Thoracic aorta (tissue), 2 donors: ENCODE measurements around the gene LDLRAD4. TPM values are rescaled to one million over a fixed set of nuclear protein-coding genes. Genes with fewer than 3 reads are reported as not detected.
A peak's percentile ranks its signal among the peaks of the same experiment; 100 is the strongest.

Experiments used
- ATAC-seq: fragments of 150-250 bp; one replicate; pipeline ENCODE4 v1.8.0; 2017; ENCODE audit warnings: low read depth; ENCODE audit not compliant: insufficient number of reproducible peaks, low FRiP score
- DNase-seq: peaks from one replicate; pipeline ENCODE4 v3.0.0-alpha.2; 2020; ENCODE audit warnings: low spot score
- H3K27ac ChIP-seq, 2 donors: fragments of 200-600 bp; sonication (generic); 1 replicate in 1 of 2; 2 replicates in 1 of 2; pipeline ENCODE4 v1.5.1; 2016; ENCODE audit warnings: mild to moderate bottlenecking in 2 of 2, moderate library complexity in 2 of 2
- H3K27me3 ChIP-seq: fragments of 200-600 bp; sonication (generic); replicated peaks from 2 replicates; pipeline ENCODE4 v1.6.0; 2016; ENCODE audit warnings: mild to moderate bottlenecking; ENCODE audit not compliant: insufficient read depth
- H3K36me3 ChIP-seq: fragments of 200-600 bp; sonication (generic); one replicate; pipeline ENCODE4 v1.5.1; 2016
- H3K4me1 ChIP-seq, 2 donors: fragments of 200-600 bp; sonication (generic); 1 replicate in 1 of 2; 2 replicates in 1 of 2; pipeline versions ENCODE4 v1.5.1 to v1.6.0; 2016; ENCODE audit warnings: low read depth in 2 of 2, mild to moderate bottlenecking in 1 of 2; ENCODE audit not compliant: control insufficient read depth in 1 of 2
- H3K4me3 ChIP-seq: fragments of 200-600 bp; sonication (generic); 2 replicates; pipeline ENCODE4 v1.5.1; 2016; ENCODE audit warnings: mild to moderate bottlenecking
- H3K9me3 ChIP-seq: fragments of 200-600 bp; sonication (generic); 2 replicates; pipeline ENCODE4 v1.5.1; 2016
- CTCF ChIP-seq: fragments of 200-600 bp; sonication (generic); IDR thresholded peaks from one replicate; pipeline ENCODE4 v1.5.1; 2019; ENCODE audit warnings: antibody characterized with exemption
- total RNA-seq, 2 donors: library from RNA; depleted of rRNA; stranded (reverse); fragments of >200 nt; gene quantifications; one replicate each; pipeline versions ENCODE4 v1.1.0 to v1.2.3, GENCODE V29; 2016

The LDLRAD4 gene
- total RNA-seq, 2 donors from 2014 or later, result 98.4 to 135 TPM

GRCh38 chr18:13500227-13500865, 281.8 kb downstream of the LDLRAD4 start:
- TF ChIP-seq CTCF, result no peak
- peak overlapping the region; percentile 80 to 87 for H3K27ac ChIP-seq
- no peaks in the 10 kb centered on the region for H3K9me3 ChIP-seq
- ATAC-seq, result peak; percentile 61
- peaks cover 11 to 48% of the 10 kb centered on the region in 2 donors for H3K4me1 ChIP-seq
- no peaks in the 10 kb centered on the region for H3K27me3 ChIP-seq
- H3K36me3 ChIP-seq, result no peaks in the 10 kb centered on the region
- H3K4me3 ChIP-seq, result peak overlapping the region; percentile 46
- DNase-seq, result no peak

- peaks cover 11 to 41% of the 10 kb centered on the region in 2 donors for H3K4me1 ChIP-seq
- H3K27ac ChIP-seq, result peak overlapping the region; percentile 80 to 87
- TF ChIP-seq CTCF, result no peak
- no peaks in the 10 kb centered on the region for H3K27me3 ChIP-seq
- H3K9me3 ChIP-seq, result no peaks in the 10 kb centered on the region
- DNase-seq (peak; percentile 36), ATAC-seq (peak; percentile 85)
- H3K4me3 ChIP-seq, result peak overlapping the region; percentile 67
- H3K36me3 ChIP-seq, result no peaks in the 10 kb centered on the region
Measured at GRCh38 chr18:13500869-13501542, 282.4 kb downstream of the LDLRAD4 start.

- Histone ChIP-seq H3K27me3 (no peaks in the 10 kb centered on the region), H3K9me3 (no peaks in the 10 kb centered on the region), H3K4me3 (peak overlapping the region; percentile 67), H3K27ac (peak overlapping the region; percentile 80 to 87), H3K36me3 (no peaks in the 10 kb centered on the region), H3K4me1 (peaks cover 11 to 41% of the 10 kb centered on the region in 2 donors)
- TF ChIP-seq CTCF, result no peak
- no peak for DNase-seq
- no peak for ATAC-seq
Measured at GRCh38 chr18:13501543-13501887, 283.0 kb downstream of the LDLRAD4 start.

- peak; percentile 4 for ATAC-seq
- DNase-seq, result no peak
- Histone ChIP-seq H3K27ac (peak overlapping the region; percentile 80 to 87), H3K4me1 (peaks cover 11 to 41% of the 10 kb centered on the region in 2 donors), H3K27me3 (no peaks in the 10 kb centered on the region), H3K36me3 (no peaks in the 10 kb centered on the region), H3K9me3 (no peaks in the 10 kb centered on the region), H3K4me3 (peak overlapping the region; percentile 67)
- TF ChIP-seq CTCF, result no peak
Measured at GRCh38 chr18:13501891-13502290, 283.3 kb downstream of the LDLRAD4 start.

- Histone ChIP-seq H3K36me3 (no peaks in the 10 kb centered on the region), H3K9me3 (no peaks in the 10 kb centered on the region), H3K27me3 (no peaks in the 10 kb centered on the region), H3K4me1 (peaks cover 11 to 44% of the 10 kb centered on the region in 2 donors), H3K27ac (peak overlapping the region; percentile 80 to 87), H3K4me3 (peak overlapping the region; percentile 67)
- DNase-seq (no peak), ATAC-seq (no peak)
- TF ChIP-seq CTCF, result no peak
Measured at GRCh38 chr18:13502585-13502984, 284.0 kb downstream of the LDLRAD4 start.
